Measurements from ENCODE around the gene CCDC88B.

The CCDC88B gene

DNA sequence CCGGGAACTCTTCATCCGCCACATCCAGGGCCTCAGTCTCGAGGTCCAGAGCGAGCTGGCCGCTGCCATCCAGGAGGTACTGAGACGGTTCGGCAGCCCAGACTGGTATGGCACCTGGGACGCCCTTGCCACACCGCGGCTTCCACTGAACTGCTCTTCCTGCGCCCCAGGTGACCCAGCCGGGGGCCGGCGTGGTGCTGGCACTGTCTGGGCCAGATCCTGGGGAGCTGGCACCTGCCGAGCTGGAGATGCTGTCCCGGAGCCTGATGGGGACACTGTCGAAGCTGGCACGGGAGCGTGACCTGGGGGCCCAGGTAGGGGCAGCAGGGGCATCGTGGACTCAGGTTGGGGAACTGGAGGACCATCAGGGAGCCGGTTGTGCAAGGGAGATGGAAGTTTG, 1.4 kb downstream of the CCDC88B start:
- Histone ChIP-seq H3K4me3 (ENCODE audit: low read depth, low read length) (peak overlapping the region; percentile 69; the same call in 1 of the 2 replicates), H3K4me1 (ENCODE audit: control insufficient read depth, insufficient read depth, low read length) (peaks cover 5% of the 10 kb centered on the region; the same call in 1 of the 2 replicates), H3K27me3 (ENCODE audit: control insufficient read depth, insufficient read depth, low read length) (no peaks in the 10 kb centered on the region), H3K9me3 (ENCODE audit: control insufficient read depth, insufficient read depth, low read length) (no peaks in the 10 kb centered on the region), H3K9ac (ENCODE audit: low read depth, low read length) (no peak overlapping the region), H3K27ac (ENCODE audit: low read depth, low read length) (no peak overlapping the region), H3K36me3 (ENCODE audit: control insufficient read depth, insufficient read depth, low read length) (no peaks in the 10 kb centered on the region)

DNA sequence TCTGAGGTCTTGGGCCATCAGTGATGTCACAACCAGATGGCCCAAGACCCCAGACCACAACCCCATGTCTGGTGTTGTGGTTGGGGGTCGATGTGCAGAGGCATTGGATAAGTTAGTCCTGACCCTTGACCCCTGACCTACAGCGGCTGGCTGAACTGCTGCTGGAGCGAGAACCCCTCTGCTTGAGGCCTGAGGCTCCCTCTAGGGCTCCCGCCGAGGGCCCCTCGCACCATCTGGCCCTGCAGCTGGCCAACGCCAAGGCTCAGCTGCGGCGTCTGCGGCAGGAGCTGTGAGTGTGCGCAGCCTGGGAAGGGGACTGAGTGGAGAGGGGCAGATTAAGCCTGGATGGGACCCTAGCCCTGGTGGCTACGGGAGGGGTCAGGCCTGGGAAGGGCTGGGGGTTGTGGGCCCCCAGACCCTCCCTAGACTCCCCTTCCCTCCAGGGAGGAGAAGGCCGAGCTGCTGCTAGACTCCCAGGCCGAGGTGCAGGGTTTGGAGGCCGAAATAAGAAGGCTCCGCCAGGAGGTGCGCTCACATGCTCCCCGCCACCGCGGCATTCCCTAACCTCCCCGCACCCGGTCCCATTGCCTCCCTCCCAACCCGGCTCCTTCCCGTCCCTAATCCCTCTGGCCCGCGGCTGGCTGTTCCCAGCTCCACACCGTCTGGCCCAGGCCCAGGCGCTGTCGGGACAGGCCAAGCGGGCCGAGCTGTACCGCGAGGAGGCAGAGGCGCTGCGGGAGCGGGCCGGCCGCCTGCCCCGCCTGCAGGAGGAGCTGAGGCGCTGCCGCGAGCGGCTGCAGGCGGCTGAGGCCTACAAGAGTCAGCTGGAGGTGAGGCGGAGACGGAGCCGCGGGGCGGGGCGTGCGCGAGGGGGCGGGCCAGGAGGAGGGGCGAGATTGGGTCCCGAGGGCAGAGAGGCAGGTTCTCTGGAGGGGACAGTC, 2.1 kb downstream of the CCDC88B start:
- no peak overlapping the region for H3K9ac ChIP-seq (ENCODE audit: low read depth, low read length)
- peak overlapping the region; percentile 59 for H3K27ac ChIP-seq (ENCODE audit: low read depth, low read length)
- peaks cover 5% of the 10 kb centered on the region; the same call in 1 of the 2 replicates for H3K4me1 ChIP-seq (ENCODE audit: control insufficient read depth, insufficient read depth, low read length)
- no peaks in the 10 kb centered on the region for H3K36me3 ChIP-seq (ENCODE audit: control insufficient read depth, insufficient read depth, low read length)
- peak overlapping the region; percentile 53 for H3K4me3 ChIP-seq (ENCODE audit: low read depth, low read length)
- H3K9me3 ChIP-seq (ENCODE audit: control insufficient read depth, insufficient read depth, low read length) = no peaks in the 10 kb centered on the region
- no peaks in the 10 kb centered on the region for H3K27me3 ChIP-seq (ENCODE audit: control insufficient read depth, insufficient read depth, low read length)

DNA sequence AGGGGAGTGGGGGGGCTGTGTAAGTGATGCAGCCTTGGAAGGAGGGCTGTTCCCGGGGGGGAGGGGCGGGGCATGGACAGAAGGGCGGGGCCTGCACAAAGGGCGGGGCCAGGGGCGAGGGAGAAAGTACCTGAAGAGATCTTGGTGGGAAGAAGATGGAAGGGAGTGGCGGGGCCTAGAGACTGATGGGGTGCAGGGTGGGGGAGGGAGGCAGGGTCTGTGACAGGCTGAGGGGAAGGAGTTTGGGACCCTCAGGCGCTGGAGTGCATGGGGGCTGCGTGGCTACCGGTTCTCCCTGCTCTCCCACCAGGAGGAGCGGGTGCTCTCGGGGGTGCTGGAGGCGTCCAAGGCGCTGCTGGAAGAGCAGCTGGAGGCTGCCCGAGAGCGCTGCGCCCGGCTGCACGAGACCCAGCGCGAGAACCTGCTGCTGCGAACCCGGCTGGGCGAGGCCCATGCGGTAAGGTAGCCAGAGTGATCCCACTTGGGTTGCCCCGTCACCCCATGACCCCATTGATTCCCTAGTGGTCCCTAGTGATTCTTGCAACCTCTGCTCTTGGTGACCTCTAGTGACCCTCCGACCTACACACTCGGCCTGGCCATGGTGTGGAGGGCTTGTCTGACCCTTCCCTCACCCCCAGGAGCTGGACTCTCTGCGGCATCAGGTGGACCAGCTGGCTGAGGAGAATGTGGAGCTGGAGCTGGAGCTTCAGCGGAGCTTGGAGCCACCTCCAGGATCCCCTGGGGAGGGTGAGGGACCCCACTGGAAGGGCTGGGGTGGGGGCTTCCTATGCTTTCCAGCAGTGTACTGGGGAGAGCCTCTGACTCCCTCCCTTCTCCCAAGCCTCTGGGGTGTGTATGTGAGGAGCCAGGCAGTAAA, 3.1 kb downstream of the CCDC88B start:
- no peaks in the 10 kb centered on the region for H3K27me3 ChIP-seq (ENCODE audit: control insufficient read depth, insufficient read depth, low read length)
- no peaks in the 10 kb centered on the region for H3K36me3 ChIP-seq (ENCODE audit: control insufficient read depth, insufficient read depth, low read length)
- H3K4me1 ChIP-seq (ENCODE audit: control insufficient read depth, insufficient read depth, low read length) = peaks cover 5% of the 10 kb centered on the region; the same call in 1 of the 2 replicates
- peak overlapping the region; percentile 53; the same call in 1 of the 2 replicates for H3K4me3 ChIP-seq (ENCODE audit: low read depth, low read length)
- no peaks in the 10 kb centered on the region for H3K9me3 ChIP-seq (ENCODE audit: control insufficient read depth, insufficient read depth, low read length)
- no peak overlapping the region for H3K9ac ChIP-seq (ENCODE audit: low read depth, low read length)
- no peak overlapping the region for H3K27ac ChIP-seq (ENCODE audit: low read depth, low read length)

DNA sequence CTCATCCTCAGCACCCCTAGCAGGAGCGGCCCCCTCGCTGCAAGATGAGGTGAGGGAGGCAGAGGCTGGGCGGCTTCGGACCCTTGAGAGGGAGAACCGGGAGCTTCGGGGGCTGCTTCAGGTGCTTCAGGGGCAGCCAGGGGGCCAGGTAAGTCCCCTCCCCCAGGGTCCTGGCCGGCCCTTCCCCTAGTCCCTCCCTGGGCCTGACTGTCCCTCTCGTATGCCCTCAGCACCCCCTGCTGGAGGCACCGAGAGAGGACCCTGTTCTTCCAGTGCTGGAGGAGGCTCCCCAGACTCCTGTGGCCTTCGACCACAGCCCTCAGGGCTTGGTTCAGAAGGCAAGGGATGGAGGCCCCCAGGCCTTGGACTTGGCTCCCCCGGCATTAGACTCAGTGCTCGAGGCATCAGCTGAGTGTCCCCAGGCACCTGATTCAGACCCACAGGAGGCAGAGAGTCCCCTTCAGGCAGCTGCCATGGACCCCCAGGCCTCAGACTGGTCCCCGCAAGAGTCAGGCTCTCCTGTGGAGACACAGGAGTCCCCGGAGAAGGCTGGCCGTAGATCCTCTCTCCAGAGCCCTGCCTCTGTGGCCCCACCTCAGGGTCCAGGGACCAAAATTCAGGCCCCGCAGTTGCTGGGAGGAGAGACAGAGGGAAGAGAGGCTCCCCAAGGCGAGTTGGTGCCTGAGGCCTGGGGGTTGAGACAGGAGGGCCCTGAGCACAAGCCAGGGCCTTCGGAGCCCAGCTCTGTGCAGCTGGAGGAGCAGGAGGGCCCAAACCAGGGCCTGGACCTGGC, 4.0 kb downstream of the CCDC88B start:
- Histone ChIP-seq H3K27me3 (ENCODE audit: control insufficient read depth, insufficient read depth, low read length) (no peaks in the 10 kb centered on the region), H3K36me3 (ENCODE audit: control insufficient read depth, insufficient read depth, low read length) (no peaks in the 10 kb centered on the region), H3K4me1 (ENCODE audit: control insufficient read depth, insufficient read depth, low read length) (peaks cover 5% of the 10 kb centered on the region; the same call in 1 of the 2 replicates), H3K4me3 (ENCODE audit: low read depth, low read length) (no peak overlapping the region), H3K9ac (ENCODE audit: low read depth, low read length) (no peak overlapping the region), H3K27ac (ENCODE audit: low read depth, low read length) (no peak overlapping the region), H3K9me3 (ENCODE audit: control insufficient read depth, insufficient read depth, low read length) (no peaks in the 10 kb centered on the region)

DNA sequence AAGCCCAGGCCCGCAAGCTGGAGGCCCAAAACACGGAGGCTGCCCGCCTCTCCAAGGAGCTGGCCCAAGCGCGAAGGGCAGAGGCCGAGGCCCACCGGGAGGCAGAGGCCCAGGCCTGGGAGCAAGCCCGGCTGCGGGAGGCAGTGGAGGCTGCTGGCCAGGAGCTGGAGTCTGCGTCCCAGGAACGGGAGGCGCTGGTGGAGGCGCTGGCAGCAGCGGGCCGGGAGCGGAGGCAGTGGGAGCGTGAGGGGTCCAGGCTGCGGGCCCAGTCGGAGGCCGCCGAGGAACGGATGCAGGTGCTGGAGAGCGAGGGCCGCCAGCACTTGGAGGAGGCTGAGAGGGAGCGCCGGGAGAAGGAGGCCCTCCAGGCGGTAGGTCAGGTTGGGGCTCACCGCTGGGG, 4.8 kb downstream of the CCDC88B start:
- Histone ChIP-seq H3K4me1 (ENCODE audit: control insufficient read depth, insufficient read depth, low read length) (peaks cover 5% of the 10 kb centered on the region; the same call in 1 of the 2 replicates), H3K27ac (ENCODE audit: low read depth, low read length) (no peak overlapping the region), H3K9ac (ENCODE audit: low read depth, low read length) (no peak overlapping the region), H3K27me3 (ENCODE audit: control insufficient read depth, insufficient read depth, low read length) (no peaks in the 10 kb centered on the region), H3K9me3 (ENCODE audit: control insufficient read depth, insufficient read depth, low read length) (no peaks in the 10 kb centered on the region), H3K36me3 (ENCODE audit: control insufficient read depth, insufficient read depth, low read length) (no peaks in the 10 kb centered on the region), H3K4me3 (ENCODE audit: low read depth, low read length) (no peak overlapping the region)

DNA sequence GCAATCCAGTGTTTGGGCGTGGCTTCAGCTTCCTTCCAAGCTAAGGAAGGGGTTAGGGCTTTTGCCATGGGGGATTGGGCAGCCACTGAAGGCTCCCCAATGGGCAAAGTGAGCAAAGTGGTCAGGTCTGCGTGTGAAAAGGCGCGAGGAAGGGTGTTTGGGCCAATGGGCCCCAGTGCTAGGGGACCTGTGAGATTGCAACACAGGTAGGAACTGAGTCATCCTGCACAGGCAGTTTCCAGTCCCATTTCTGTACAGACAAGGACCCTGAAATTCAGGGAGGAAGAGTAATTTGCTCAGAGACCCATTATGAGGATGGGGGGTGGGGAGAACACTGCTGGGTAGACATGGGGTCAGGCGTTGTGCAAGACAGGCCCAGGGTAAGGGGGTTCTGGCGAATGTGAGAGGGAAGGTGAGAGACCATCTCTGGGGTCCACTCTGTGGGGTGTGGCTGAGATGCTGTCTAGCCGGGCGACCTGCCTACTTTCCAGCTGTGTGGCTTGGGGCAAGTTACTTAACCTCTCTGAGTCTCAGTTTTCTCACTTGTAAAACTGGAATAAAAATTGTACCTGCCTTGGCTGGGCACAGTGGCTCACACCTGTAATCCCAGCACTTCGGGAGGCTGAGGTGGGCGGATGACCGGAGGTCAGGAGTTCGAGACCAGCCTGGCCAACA, 7.3 kb downstream of the CCDC88B start:
- H3K27me3 ChIP-seq (ENCODE audit: control insufficient read depth, insufficient read depth, low read length) = no peaks in the 10 kb centered on the region
- no peaks in the 10 kb centered on the region; the same call in 1 of the 2 replicates for H3K4me1 ChIP-seq (ENCODE audit: control insufficient read depth, insufficient read depth, low read length)
- no peak overlapping the region for H3K4me3 ChIP-seq (ENCODE audit: low read depth, low read length)
- no peaks in the 10 kb centered on the region for H3K36me3 ChIP-seq (ENCODE audit: control insufficient read depth, insufficient read depth, low read length)
- no peak overlapping the region for H3K9ac ChIP-seq (ENCODE audit: low read depth, low read length)
- H3K9me3 ChIP-seq (ENCODE audit: control insufficient read depth, insufficient read depth, low read length) = no peaks in the 10 kb centered on the region
- no peak overlapping the region for H3K27ac ChIP-seq (ENCODE audit: low read depth, low read length)

DNA sequence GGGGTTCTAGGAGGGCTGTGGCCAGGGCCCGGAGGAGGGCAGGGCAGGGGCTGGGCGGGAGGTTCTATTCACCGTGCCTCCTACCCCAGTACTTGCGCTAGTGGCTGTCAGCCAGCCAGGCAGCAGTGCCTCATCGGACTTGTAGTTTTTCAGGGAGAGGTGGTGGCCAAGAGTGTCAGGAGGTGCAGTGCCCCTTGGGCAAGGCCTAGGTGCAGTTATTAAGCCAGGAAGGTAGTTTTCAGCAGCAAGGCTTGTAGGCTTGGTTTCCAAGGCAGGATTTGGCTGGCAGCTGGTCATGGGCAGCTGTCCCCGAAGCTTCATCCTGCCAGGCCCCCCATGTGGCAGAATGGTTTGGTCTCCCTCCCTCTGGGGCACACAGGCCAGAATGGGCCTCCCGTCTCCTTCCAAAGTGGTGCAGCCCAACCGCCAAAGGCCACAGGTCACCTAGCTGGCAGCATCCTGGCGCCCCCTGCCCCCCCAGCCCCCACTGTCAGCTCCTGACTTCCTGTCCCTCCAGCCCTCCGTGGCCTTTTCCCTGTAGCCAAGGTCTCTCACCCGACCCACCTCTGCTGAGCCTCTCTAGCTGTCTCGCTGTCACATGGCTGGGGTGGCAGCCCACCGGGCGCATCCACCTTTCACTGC, 8.5 kb downstream of the CCDC88B start:
- Histone ChIP-seq H3K9me3 (ENCODE audit: control insufficient read depth, insufficient read depth, low read length) (no peaks in the 10 kb centered on the region), H3K27me3 (ENCODE audit: control insufficient read depth, insufficient read depth, low read length) (no peaks in the 10 kb centered on the region), H3K36me3 (ENCODE audit: control insufficient read depth, insufficient read depth, low read length) (no peaks in the 10 kb centered on the region), H3K27ac (ENCODE audit: low read depth, low read length) (no peak overlapping the region), H3K4me1 (ENCODE audit: control insufficient read depth, insufficient read depth, low read length) (no peaks in the 10 kb centered on the region; the same call in 1 of the 2 replicates), H3K4me3 (ENCODE audit: low read depth, low read length) (no peak overlapping the region), H3K9ac (ENCODE audit: low read depth, low read length) (no peak overlapping the region)

DNA sequence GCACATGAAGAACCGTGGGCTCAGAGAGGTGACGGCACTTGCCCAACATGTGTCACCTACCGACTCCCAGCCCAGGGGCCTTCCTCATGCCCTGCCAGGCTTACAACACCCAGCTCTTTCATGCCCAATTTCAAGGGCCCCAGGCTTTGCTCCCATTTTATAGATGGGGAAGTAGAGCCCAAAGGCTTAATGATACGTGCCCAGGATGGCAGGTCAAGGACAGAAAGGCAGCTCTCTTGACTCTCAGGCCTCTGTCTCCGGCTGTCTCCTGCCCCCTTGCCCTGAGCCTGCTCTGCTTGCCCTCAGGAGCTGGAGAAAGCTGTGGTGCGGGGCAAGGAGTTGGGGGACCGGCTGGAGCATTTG, 9.0 kb downstream of the CCDC88B start:
- H3K27me3 ChIP-seq (ENCODE audit: control insufficient read depth, insufficient read depth, low read length) = no peaks in the 10 kb centered on the region
- H3K9me3 ChIP-seq (ENCODE audit: control insufficient read depth, insufficient read depth, low read length) = no peaks in the 10 kb centered on the region
- no peaks in the 10 kb centered on the region for H3K4me1 ChIP-seq (ENCODE audit: control insufficient read depth, insufficient read depth, low read length)
- H3K36me3 ChIP-seq (ENCODE audit: control insufficient read depth, insufficient read depth, low read length) = no peaks in the 10 kb centered on the region
- no peak overlapping the region for H3K4me3 ChIP-seq (ENCODE audit: low read depth, low read length)
- no peak overlapping the region for H3K27ac ChIP-seq (ENCODE audit: low read depth, low read length)
- H3K9ac ChIP-seq (ENCODE audit: low read depth, low read length) = no peak overlapping the region

DNA sequence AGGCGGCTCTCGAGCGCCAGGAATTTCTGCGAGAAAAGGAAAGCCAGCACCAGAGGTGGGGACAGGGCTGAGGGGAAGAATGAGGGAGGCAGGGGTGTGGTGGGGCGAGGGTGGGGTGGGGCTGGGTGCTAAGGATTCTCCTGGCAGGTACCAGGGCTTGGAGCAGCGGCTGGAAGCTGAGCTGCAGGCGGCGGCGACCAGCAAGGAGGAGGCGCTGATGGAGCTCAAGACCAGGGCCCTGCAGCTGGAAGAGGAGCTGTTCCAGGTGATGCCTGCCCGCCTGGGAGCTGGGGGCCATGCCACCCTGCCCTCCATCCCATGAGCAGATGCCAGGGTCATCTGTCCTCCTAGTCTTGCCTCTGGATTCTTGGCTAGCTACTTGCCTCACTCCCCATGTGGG, 9.4 kb downstream of the CCDC88B start:
- Histone ChIP-seq H3K9ac (ENCODE audit: low read depth, low read length) (no peak overlapping the region), H3K4me1 (ENCODE audit: control insufficient read depth, insufficient read depth, low read length) (no peaks in the 10 kb centered on the region), H3K27me3 (ENCODE audit: control insufficient read depth, insufficient read depth, low read length) (no peaks in the 10 kb centered on the region), H3K36me3 (ENCODE audit: control insufficient read depth, insufficient read depth, low read length) (no peaks in the 10 kb centered on the region), H3K27ac (ENCODE audit: low read depth, low read length) (no peak overlapping the region), H3K9me3 (ENCODE audit: control insufficient read depth, insufficient read depth, low read length) (no peaks in the 10 kb centered on the region), H3K4me3 (ENCODE audit: low read depth, low read length) (no peak overlapping the region)

All from HUES48 (cell line).